Gastrocnemius medialis (tissue), 4 donors: ENCODE measurements around the gene INSIG1.

ENCODE experiments used
- CTCF ChIP-seq, 5 experiments: fragments of 450-650 bp in 3 of 5; fragments of 200-600 bp in 2 of 5; sonication (generic) in 2 of 5; IDR thresholded peaks in 4 of 5; conservative IDR thresholded peaks in 1 of 5; 1 replicate in 4 of 5; 2 replicates in 1 of 5; pipeline ENCODE4 v1.5.1; 2016 to 2019; ENCODE audit warnings: antibody characterized with exemption in 5 of 5, mild to moderate bottlenecking in 3 of 5, moderate library complexity in 3 of 5
- POLR2A ChIP-seq, 2 donors: fragments of 450-650 bp; IDR thresholded peaks; one replicate each; pipeline ENCODE4 v1.6.1; 2017; ENCODE audit warnings: antibody characterized with exemption in 2 of 2, mild to moderate bottlenecking in 2 of 2, moderate library complexity in 2 of 2

DNA sequence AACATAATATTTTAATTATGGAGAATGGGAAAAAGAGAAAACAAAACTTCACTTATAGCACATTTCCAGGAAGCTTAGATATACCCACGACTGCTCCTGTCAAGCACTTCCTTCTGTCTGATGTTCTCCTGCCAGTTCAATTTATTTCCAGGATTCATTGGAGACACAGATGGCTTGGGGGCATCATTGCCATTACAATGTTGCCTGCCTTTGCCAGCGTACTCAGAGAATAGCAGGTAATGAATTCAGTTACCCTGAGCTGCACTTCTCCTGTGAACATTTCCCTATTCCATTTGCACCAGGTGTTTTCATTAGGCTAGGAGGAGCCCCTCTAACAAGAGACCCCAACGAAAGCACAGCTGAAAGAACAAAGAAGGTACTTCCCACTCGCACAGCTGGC is 33.7 kb downstream of the INSIG1 start:
- TF ChIP-seq POLR2A (IDR thresholded peaks at IDR 0.05) (no peak), CTCF (IDR thresholded peaks at IDR 0.05 in 4 of 5, conservative IDR thresholded peaks at IDR 0.05 in 1 of 5) (no peak)
